Kidney (tissue), 14 donors: ENCODE measurements around the gene HOXA5. TPM values are rescaled to one million over a fixed set of nuclear protein-coding genes. Genes with fewer than 3 reads are reported as not detected.

Source experiments
- DNase-seq, 5 donors: peaks; one replicate each; pipeline ENCODE4 v3.0.0-alpha.2; 2013 to 2020
- FAIRE-seq: peaks from 2 replicates; lab custom pipeline; 2012; peaks lifted over from hg19 to GRCh38; lab: Jason Lieb, UNC
- H3K27ac ChIP-seq, 2 donors: one replicate each; pipeline ENCODE4 v1.7.0; 2013; ENCODE audit warnings: low read depth in 2 of 2, low read length in 2 of 2, inconsistent platforms in 1 of 2
- H3K27me3 ChIP-seq: one replicate; pipeline ENCODE4 v1.7.1; 2013; ENCODE audit warnings: low read length, inconsistent platforms; ENCODE audit not compliant: control insufficient read depth, insufficient read depth
- H3K36me3 ChIP-seq, 3 donors: one replicate each; pipeline versions ENCODE4 v1.7.0 to v1.7.1; 2013; ENCODE audit warnings: low read length in 3 of 3, control low read depth in 1 of 3, inconsistent platforms in 1 of 3; ENCODE audit not compliant: insufficient read depth in 3 of 3, control insufficient read depth in 2 of 3
- H3K4me1 ChIP-seq, 3 donors: one replicate each; pipeline versions ENCODE4 v1.7.0 to v1.7.1; 2013; ENCODE audit warnings: low read length in 3 of 3, inconsistent platforms in 1 of 3, low read depth in 1 of 3; ENCODE audit not compliant: control insufficient read depth in 2 of 3, insufficient read depth in 2 of 3
- H3K4me3 ChIP-seq, 3 donors: one replicate each; pipeline versions ENCODE4 v1.7.0 to v1.8.1; 2013; ENCODE audit warnings: low read length in 3 of 3, control low read depth in 1 of 3, inconsistent platforms in 1 of 3
- H3K9ac ChIP-seq, 3 donors: one replicate each; pipeline versions ENCODE4 v1.7.0 to v1.7.1; 2013; ENCODE audit warnings: low read length in 3 of 3, control low read depth in 1 of 3, inconsistent platforms in 1 of 3
- H3K9me3 ChIP-seq, 3 donors: one replicate each; pipeline versions ENCODE4 v1.7.0 to v1.7.1; 2013; ENCODE audit warnings: low read length in 3 of 3, control low read depth in 1 of 3, inconsistent platforms in 1 of 3; ENCODE audit not compliant: control insufficient read depth in 2 of 3, insufficient read depth in 1 of 3
- intact Hi-C: fragments of 100-400 bp; cut with DNase I; formaldehyde crosslinking; loops from one replicate; pipeline ENCODE4 v1.11.1; 2022
- polyA plus RNA-seq: library from polyadenylated mRNA; stranded (reverse); fragments of 350-450 nt; fragmentation: Illumina TruSeq; extraction: RNeasy Lipid Tissue Mini Kit (QIAGEN cat#74804); gene quantifications from one replicate; pipeline ENCODE4 v1.2.3, GENCODE V29; 2014; ENCODE audit warnings: low read depth, low replicate concordance; ENCODE audit not compliant: insufficient read depth
- total RNA-seq: library from RNA; stranded (reverse); fragmentation: NEBNext Ultra II Directional; extraction: Animal tissue kit (Norgen Biotek cat#: 25700); gene quantifications from one replicate; pipeline ENCODE4 v1.2.1, GENCODE V29; 2021
- TF ChIP-seq, protein P1 (sequence below): IDR thresholded peaks from 3 replicates; pipeline ENCODE4 v1.5.1; 2012; ENCODE audit warnings: mild to moderate bottlenecking, moderate library complexity, borderline replicate concordance; ENCODE audit not compliant: insufficient read depth; ENCODE audit errors: extremely low read depth
- donor health status: control.
- donor health status: control.
- donor health status: control.
- donor health status: control.
- donor health status: control.
- donor health status: DM: yes; HTN: yes; CAD: no.
- donor health status: Normal renal cell carcinoma (clear cell type).

HOXA5 gene
- total and polyA plus RNA-seq, 2 donors from 2014 or later, result 19.4 to 38.0 TPM

DNA sequence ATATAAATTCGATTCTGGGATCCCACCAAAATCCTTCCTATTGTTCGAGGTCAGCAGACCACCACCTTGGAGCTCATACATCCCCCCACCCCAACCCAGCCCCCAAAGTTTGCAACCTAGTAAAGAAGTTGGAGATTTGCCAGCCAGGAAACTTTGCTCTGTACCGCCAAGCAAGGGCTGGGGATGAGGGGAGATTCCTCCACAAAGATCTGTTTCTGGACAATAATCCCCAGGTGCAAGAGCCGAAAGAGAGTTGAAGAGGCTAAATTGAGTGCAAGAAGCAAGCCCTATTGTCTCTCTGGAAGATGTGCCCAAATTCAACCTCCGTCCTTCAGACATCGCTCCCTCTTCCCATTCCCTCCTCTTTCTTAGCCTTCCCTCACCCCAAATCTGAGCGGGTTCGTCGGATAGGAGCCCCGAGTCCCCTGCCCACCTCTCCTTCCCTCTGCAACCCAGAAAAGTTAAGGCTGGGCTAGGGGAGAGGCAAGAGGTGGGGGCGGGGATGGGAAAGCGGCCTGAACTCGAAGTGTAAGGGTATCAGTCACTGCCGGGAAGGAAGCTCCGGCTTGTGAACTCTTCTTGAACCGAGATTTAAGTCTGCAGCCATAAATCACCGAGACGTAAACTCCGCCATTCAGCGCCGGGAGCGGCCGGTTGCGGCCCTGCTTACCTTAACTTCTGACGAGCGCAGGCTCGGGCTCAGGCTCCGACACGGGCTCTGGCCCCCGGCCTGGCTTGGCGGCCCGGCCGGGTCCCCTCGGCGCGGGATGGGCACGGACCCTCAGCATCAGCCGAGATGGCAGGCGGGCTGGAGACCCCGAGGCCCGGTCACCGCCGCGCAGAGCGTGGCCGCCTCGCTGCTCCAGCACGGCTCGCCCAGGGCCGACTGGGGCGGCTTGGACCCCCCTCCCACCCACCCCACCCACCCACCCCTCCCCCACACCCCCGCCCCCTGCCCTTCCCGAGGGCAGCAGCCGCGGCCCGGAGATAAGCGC is 30.2 kb downstream of the HOXA5 start:
- intact Hi-C loops, result no loop called here
- H3K27ac ChIP-seq, result peak overlapping the region; percentile 96 to 97
- H3K9me3 ChIP-seq, result no peaks in the 10 kb centered on the region
- FAIRE-seq (no peak), DNase-seq (peak; percentile 95 to 97 (median 96))
- no peaks in the 10 kb centered on the region for H3K27me3 ChIP-seq
- TF ChIP-seq, protein P1, sequence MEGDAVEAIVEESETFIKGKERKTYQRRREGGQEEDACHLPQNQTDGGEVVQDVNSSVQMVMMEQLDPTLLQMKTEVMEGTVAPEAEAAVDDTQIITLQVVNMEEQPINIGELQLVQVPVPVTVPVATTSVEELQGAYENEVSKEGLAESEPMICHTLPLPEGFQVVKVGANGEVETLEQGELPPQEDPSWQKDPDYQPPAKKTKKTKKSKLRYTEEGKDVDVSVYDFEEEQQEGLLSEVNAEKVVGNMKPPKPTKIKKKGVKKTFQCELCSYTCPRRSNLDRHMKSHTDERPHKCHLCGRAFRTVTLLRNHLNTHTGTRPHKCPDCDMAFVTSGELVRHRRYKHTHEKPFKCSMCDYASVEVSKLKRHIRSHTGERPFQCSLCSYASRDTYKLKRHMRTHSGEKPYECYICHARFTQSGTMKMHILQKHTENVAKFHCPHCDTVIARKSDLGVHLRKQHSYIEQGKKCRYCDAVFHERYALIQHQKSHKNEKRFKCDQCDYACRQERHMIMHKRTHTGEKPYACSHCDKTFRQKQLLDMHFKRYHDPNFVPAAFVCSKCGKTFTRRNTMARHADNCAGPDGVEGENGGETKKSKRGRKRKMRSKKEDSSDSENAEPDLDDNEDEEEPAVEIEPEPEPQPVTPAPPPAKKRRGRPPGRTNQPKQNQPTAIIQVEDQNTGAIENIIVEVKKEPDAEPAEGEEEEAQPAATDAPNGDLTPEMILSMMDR, result no peak
- H3K4me1 ChIP-seq, result peaks cover 11 to 20% (median 16%) of the 10 kb centered on the region in 3 donors
- H3K36me3 ChIP-seq, result peaks cover 0 to 5% (median 5%) of the 10 kb centered on the region in 3 donors
- H3K4me3 ChIP-seq, result peak overlapping the region; percentile 65 to 94 (median 69)
- H3K9ac ChIP-seq, result peak overlapping the region; percentile 35 to 94 (median 92)

DNA sequence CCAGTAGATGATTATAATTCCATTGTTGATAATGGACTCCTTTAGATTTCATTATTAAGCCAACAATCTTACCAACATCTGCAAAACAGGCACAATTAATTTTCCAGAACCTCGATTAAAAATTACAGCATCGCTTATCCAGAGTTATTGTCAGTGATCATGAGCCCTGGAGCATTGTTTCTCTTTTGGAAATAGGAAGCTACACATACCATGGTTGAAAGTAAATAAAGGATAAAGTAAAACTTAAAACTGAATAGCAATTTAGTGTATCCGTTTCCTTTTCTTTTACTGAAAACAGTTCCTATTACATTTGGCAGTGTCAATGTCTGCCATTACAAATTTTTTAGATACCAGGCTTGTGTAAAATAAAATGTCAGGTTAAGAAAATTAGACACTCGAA is 31.1 kb downstream of the HOXA5 start:
- H3K36me3 ChIP-seq, result peaks cover 0 to 5% (median 5%) of the 10 kb centered on the region in 3 donors
- FAIRE-seq, result no peak
- intact Hi-C loops, result no loop called here
- DNase-seq, result peak in 1 of 5 donors; percentile 52
- peaks cover 10 to 18% (median 13%) of the 10 kb centered on the region in 3 donors for H3K4me1 ChIP-seq
- peak overlapping the region in 2 of 3 donors; percentile 92 to 94 for H3K9ac ChIP-seq
- H3K4me3 ChIP-seq, result peak overlapping the region; percentile 65 to 94 (median 69)
- TF ChIP-seq, protein P1, result no peak
- peak overlapping the region; percentile 96 to 97 for H3K27ac ChIP-seq
- H3K9me3 ChIP-seq, result no peaks in the 10 kb centered on the region
- H3K27me3 ChIP-seq, result no peaks in the 10 kb centered on the region

DNA sequence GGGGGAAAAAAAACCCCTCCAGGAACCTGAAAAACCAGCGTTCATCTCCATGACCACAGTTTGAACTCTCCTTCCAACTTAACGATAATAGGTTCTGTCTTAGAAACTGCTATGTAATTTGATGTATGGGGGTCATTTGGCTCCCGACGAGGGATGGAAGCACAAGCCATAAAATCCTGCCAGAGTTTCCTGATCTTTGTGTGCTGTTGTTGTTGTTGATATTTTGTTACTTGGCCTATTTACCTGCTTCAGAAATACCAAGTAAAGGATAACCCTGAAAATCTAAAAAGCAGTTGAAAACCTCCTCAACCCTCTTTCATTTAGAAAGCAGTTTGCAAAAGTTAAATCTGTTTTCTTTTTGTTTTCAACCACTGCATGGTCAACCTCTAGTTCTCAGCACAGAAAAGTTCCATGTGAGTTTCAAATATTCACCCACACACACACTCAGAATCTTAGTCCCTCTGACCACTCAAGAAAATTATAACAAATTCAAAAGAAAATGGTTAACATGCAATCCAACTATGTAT is 31.7 kb downstream of the HOXA5 start:
- peak overlapping the region; percentile 85 to 97 for H3K27ac ChIP-seq
- H3K9ac ChIP-seq, result peak overlapping the region in 2 of 3 donors; percentile 92 to 94
- DNase-seq (peak in 3 of 5 donors; percentile 66 to 93 (median 92)), FAIRE-seq (no peak)
- H3K9me3 ChIP-seq, result no peaks in the 10 kb centered on the region
- H3K36me3 ChIP-seq, result peaks cover 0 to 5% (median 4%) of the 10 kb centered on the region in 3 donors
- peaks cover 10 to 16% (median 13%) of the 10 kb centered on the region in 3 donors for H3K4me1 ChIP-seq
- H3K4me3 ChIP-seq, result peak overlapping the region in 2 of 3 donors; percentile 69 to 94
- TF ChIP-seq, protein P1, result no peak
- H3K27me3 ChIP-seq, result no peaks in the 10 kb centered on the region
- intact Hi-C loops, result no loop called here
